Nephron (organoid): ENCODE results near the gene DUSP2.

Source experiments
- H3K27ac Mint-ChIP-seq, 3 experiments: 2 replicates each; pipeline ENCODE4 v1.8.0; 2020; ENCODE audit warnings: mixed read lengths in 3 of 3, mild to moderate bottlenecking in 2 of 3, moderate library complexity in 1 of 3
- H3K27me3 Mint-ChIP-seq: 2 replicates; pipeline ENCODE4 v1.8.0; 2021; ENCODE audit warnings: low read depth, mild to moderate bottlenecking, moderate library complexity, mixed read lengths
- H3K36me3 Mint-ChIP-seq: 2 replicates; pipeline ENCODE4 v1.8.0; 2020; ENCODE audit warnings: low read depth, mixed read lengths
- H3K4me1 Mint-ChIP-seq: 2 replicates; pipeline ENCODE4 v1.8.0; 2020; ENCODE audit warnings: mixed read lengths
- H3K4me3 Mint-ChIP-seq, 3 experiments: 2 replicates each; pipeline ENCODE4 v1.8.0; 2020; ENCODE audit warnings: mild to moderate bottlenecking in 3 of 3, mixed read lengths in 3 of 3, moderate library complexity in 2 of 3
- H3K9me3 Mint-ChIP-seq: 2 replicates; pipeline ENCODE4 v1.8.0; 2020; ENCODE audit warnings: mixed read lengths
- CTCF ChIP-seq, 3 experiments: fragments of 200-600 bp; sonication (generic); IDR thresholded peaks; one replicate each; pipeline ENCODE4 v1.5.0; 2021; ENCODE audit warnings: antibody characterized with exemption in 3 of 3; ENCODE audit not compliant: unreplicated experiment in 3 of 3

The DUSP2 gene

GRCh38 chr2:96098900-96099590, 46.2 kb downstream of the DUSP2 start:
- no peak for TF ChIP-seq CTCF (IDR thresholded peaks at IDR 0.05; ENCODE audit: unreplicated experiment in 3 of 3)
- Mint-ChIP-seq H3K9me3 (peaks cover 3% of the 10 kb centered on the region), H3K4me1 (no peaks in the 10 kb centered on the region), H3K27me3 (peaks cover 17% of the 10 kb centered on the region), H3K4me3 (no peak overlapping the region), H3K36me3 (no peaks in the 10 kb centered on the region), H3K27ac (no peak overlapping the region)

GRCh38 chr2:96097951-96098823, 47.1 kb downstream of the DUSP2 start:
- TF ChIP-seq CTCF (IDR thresholded peaks at IDR 0.05; ENCODE audit: unreplicated experiment in 3 of 3), result no peak
- no peak overlapping the region for H3K4me3 Mint-ChIP-seq

GRCh38 chr2:96097441-96097840, 47.8 kb downstream of the DUSP2 start:
- H3K4me1 Mint-ChIP-seq, result no peaks in the 10 kb centered on the region
- peaks cover 24% of the 10 kb centered on the region for H3K27me3 Mint-ChIP-seq
- no peaks in the 10 kb centered on the region for H3K36me3 Mint-ChIP-seq
- H3K4me3 Mint-ChIP-seq, result no peak overlapping the region
- H3K27ac Mint-ChIP-seq, result no peak overlapping the region
- peaks cover 6% of the 10 kb centered on the region for H3K9me3 Mint-ChIP-seq
- TF ChIP-seq CTCF (IDR thresholded peaks at IDR 0.05; ENCODE audit: unreplicated experiment in 3 of 3), result no peak

More at GRCh38 chr2:96097951-96098823, 47.1 kb downstream of the DUSP2 start:
- Mint-ChIP-seq H3K36me3 (no peaks in the 10 kb centered on the region), H3K27ac (no peak overlapping the region), H3K27me3 (peaks cover 21% of the 10 kb centered on the region), H3K9me3 (peaks cover 6% of the 10 kb centered on the region), H3K4me1 (no peaks in the 10 kb centered on the region)

- no peaks in the 10 kb centered on the region for H3K36me3 Mint-ChIP-seq
- peaks cover 6% of the 10 kb centered on the region for H3K4me1 Mint-ChIP-seq
- H3K27ac Mint-ChIP-seq, result no peak overlapping the region
- no peak overlapping the region for H3K4me3 Mint-ChIP-seq
- H3K9me3 Mint-ChIP-seq, result peaks cover 6% of the 10 kb centered on the region
- no peak for TF ChIP-seq CTCF (IDR thresholded peaks at IDR 0.05; ENCODE audit: unreplicated experiment in 3 of 3)
- H3K27me3 Mint-ChIP-seq, result peaks cover 14% of the 10 kb centered on the region
Measured at GRCh38 chr2:96095116-96095636, 50.1 kb downstream of the DUSP2 start.

GRCh38 chr2:96093528-96093927, 51.7 kb downstream of the DUSP2 start:
- no peak overlapping the region for H3K27ac Mint-ChIP-seq
- no peak overlapping the region for H3K4me3 Mint-ChIP-seq
- no peak for TF ChIP-seq CTCF (IDR thresholded peaks at IDR 0.05; ENCODE audit: unreplicated experiment in 3 of 3)
- no peaks in the 10 kb centered on the region for H3K36me3 Mint-ChIP-seq
- H3K27me3 Mint-ChIP-seq, result peaks cover 14% of the 10 kb centered on the region
- peaks cover 8% of the 10 kb centered on the region for H3K4me1 Mint-ChIP-seq
- peaks cover 6% of the 10 kb centered on the region for H3K9me3 Mint-ChIP-seq
